Stimulated activated CD8-positive, alpha-beta memory T cell treated with anti-CD3 and anti-CD28 coated beads, Interleukin-12 subunit alpha, Interleukin-12 subunit beta, amount 100 ng/mL, for 1 hour (primary cell): ENCODE results near the gene AGAP6.
"Not testable (repeated sequence)": the region's sequence is repeated elsewhere in the genome, so short reads cannot be mapped to it uniquely, and the experiment has no call there.

Source experiments
- DNase-seq: peaks from one replicate; pipeline ENCODE4 v3.0.0-alpha.2; 2020; ENCODE audit warnings: low read depth

AGAP6 gene

DNA sequence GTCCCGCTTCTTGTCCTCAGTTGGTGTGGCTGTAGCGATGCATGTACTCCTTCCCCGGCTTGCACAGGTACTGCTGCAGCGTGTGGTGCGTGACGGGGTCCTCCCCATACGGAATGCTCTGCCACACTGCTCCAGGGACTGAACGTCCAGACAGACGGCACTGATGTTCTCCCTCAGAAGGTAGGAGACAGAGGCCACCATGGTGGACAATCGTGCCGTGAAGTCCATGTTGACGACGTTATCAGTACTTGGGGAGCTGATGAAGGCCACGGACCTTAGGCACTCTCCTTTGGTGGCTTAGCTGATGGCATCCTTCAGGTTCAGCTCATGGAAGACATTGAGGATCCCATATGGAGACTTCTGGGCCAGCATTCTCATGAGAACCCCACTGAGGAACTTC, 37.4 kb downstream of the AGAP6 start:
- DNase-seq = no peak

DNA sequence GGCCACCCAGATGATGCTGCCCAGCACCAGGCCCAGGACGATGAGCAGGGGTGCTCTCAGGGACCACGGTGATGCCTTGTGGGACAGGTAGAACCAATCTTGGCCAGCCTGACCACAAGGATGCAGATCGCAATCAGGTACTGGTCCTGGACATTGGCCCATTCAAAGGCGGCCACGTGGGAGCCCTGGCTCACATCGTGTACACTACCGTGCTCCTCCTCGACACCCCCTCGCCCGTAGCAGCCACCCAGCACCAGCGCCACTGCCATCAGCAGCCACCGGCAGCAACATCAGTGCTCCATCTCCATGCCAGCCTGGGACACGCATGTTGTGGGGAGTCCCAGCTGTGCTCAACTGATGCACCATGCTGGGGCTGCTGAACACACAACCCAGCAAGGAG, 39.0 kb downstream of the AGAP6 start:
- DNase-seq = no peak

DNA sequence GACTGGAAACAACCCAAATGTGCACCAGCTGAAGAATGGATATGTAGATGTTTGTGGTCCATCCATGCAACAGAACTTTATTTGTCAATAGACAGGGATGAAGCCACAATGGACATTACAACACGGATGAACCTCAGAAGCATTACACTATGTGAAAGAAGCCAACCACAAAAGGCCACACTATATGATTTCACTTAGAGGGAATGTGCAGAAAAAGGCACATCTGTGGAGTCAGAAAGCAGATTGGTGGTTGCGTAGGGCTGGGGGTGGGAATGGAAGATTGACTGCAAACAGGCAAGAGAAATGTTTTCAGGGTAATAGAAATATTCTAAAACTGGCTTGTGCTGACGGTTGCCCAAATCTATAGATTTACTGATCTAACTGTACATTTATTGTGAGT, 45.3 kb downstream of the AGAP6 start:
- DNase-seq = no peak

DNA sequence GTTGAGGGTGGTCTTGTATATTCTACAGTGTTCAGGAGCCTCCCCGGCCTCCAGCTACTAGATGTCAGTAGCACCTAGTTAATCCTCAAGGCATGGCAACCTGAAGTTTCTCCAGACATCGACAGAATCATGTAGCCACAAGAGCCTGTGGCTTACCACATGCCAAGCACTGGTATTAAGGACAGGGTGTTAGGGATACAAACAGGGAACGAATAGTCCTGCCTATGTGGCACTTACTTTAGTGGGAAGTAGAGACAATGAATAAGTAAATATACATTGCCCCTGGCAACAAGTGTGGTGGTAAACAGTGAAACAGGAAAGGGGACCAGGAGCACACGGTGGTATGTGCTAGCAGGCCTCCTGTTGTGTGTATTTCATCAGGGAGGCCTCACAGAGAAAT, 47.1 kb downstream of the AGAP6 start:
- not testable (repeated sequence) for DNase-seq

DNA sequence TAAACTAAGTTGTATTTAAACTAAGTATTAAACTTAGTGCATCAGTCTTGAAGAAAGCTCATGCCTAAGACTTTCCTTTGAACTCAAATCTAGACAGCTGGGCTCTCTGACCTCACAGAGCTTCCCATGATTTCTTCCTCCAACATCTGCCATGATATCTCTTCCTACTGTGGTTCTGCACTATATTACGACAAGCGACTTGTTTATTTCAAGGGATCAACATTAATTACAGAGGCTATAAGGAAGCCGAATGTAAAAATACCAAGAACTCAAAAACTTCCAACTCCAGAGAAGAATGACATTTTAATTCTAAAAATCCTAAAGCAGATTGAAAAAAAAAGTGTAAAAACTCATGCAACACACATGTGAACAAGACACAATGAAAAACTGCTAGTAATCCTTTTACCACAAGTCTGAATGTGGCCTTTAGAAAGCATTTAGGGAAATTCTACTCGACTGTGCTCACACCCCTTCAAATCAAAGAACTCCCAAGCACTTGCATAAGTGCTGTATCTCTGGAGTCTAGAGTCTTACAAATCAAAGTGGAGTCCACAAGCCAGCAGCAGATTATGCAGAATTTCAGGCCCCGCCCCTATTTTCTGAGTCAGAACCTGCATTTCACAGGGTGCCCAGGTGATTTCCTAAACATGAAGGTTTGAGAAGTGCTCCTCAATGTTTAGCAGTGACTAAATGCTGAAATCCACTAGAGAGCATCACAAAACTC, 56.9 kb downstream of the AGAP6 start:
- DNase-seq = no peak

DNA sequence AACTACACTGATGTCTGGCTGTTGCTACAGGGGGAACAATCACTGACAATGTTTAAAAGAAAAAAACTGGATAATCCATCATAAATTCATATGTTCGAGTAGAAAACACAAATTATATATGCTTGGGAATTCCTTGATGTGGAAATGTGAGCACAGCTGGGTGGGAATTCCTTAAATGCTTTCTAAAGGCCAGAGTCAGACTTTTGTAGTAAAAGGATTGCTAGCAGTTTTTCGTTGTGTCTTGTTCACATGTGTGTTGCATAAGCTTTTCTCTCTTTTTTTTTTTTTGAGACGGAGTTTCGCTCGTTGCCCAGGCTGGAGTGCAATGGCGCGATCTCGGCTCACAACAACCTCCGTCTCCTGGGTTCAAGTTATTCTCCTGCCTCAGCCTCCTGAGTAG, 58.3 kb downstream of the AGAP6 start:
- not testable (repeated sequence) for DNase-seq

DNA sequence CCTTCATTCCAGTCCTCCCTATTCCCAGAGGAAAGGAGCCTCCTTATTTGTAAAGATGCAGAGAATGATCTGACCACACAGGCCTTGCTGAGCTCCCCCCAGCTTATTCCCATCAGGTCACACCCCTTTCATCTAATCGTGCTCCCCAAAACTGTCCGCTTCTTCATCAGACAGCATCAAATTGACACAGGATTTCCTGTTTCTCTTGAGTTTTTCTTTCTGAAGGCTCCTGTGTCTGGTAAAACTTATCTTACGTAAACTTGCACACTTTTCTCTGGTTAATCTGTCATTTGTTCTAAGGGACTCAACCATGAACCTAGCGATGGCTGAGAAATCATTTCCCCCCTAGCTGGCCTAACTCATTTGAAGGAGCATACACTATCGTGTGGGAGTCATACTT, 59.4 kb downstream of the AGAP6 start:
- DNase-seq = not testable (repeated sequence)

DNA sequence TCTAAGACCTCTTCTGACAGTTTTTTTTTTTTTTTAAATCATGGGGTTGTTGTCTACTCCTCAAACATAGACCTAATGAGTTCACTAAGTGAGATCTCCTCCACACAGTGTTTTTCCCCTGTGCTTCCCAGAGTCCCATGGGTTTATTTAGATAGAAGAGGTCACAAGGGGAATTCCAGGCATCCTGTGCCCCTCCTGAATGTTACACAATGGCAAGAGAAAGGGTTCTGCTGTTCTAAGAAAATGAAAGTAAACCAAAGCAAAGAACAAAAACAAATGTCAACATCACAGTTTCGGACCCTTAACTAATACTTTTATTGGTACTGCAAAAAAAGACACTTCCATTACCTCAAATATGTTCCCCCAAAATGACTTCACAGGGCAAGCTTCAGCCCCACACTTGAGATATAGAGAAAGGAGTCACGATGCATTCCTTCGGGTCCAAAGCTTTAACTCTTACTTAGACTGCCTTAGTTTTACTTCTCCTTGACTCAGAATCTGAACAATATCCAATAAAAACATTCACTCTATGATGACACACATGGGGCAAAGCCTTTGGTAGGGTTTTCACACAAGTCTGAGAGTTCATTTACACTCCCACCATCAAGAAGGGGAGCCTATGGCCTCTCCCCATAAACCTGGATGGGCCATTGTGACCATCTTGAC, 63.9 kb downstream of the AGAP6 start:
- DNase-seq = not testable (repeated sequence)

DNA sequence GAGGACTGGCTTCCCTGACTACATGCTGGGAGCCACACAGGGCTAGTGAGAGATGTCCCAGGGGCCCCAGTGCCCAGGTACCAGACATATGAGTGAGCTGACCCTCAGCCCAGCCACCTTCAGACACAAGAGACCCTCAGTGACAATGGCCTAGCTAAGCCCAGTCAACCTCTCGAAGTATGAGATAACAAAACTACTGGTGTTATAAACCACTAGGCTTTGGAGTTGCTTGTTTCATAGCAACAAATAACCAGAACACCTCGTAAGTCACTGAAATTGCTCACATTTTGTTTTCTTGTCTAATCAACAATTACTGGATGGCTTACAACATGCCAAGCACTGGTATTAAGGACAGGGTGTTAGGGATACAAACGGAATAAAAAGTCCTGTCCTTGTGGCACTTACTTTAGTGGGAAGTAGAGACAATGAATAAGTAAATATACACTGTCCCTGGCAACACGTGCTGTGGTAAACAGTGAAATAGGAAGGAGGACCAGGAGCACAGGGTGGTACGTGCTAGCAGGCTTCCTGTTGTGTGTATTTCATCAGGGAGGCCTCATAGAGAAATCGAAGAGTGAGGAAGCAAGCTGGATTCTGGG, 64.7 kb downstream of the AGAP6 start:
- DNase-seq = not testable (repeated sequence)

DNA sequence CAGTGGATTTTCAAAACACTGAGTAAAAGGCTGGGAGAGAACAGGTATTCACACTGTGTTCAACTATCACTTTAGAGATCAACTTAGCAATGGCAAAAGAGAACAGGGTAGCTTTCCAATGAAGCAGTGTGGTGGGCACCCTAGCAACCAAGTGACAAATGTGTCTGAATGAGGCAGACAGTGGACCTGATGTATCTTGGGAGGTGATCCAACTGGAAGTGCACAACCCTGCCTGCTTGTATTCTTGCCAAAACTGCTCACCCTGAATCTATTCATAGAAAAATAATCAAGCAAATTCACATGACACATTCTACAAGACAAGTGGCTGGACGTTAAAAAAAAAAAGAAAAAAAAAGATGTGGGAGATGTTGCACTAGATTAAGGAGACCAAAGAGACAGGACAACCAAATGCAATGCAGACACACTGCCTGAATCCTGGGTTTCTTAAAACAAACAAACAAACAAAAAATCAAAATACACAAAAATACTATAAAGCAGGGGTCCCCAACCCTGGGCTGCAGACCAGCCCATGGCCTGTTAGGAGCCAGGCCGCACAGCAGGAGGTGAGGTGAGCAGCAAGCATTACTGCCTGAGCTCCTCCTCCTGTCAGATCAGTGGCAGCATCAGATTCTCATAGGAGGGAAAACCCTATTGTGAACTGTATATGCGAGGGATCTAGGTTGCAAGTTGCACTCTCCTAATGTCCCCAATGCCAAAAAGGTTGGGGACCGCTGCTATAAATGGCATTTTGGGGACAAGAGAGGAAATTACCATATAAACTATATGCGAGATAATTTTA, 67.5 kb downstream of the AGAP6 start:
- DNase-seq = not testable (repeated sequence)

DNA sequence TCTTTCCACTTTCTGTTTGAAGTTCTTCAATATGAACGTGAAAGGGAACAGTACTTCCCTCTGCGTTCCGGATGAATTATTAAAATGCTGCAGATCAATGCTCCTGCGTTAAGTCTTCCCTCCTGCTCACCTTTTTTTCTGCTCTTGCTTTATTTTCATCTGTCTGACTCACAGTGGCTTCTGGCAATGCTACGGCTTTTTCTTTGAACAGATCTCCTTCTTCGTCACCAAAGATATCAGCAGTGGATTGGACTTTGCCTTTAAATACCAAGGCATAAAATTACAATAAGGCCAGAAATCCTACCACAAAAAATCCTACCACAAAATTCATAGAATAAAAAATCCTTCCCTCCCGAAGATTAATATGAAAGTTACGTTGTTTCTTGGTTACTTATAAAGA, 68.4 kb downstream of the AGAP6 start:
- DNase-seq = not testable (repeated sequence)

DNA sequence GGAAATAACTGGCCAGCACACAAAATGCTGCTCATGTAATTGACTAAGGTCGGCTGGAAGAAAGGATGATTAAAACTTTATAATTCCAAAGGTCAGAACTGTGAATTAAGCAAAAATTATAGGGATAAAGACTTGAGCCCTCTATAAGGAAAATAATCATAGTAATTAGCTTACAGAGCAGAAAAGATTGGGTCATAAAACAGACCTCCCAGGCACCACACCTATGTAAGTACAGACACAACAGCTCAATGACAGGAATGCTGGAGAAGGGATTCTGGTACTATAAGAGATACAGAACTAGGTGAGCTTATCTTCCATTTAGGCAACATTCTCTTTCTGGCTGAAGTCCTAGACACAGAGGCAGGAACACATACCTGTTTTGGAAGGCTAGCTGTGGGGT, 70.5 kb downstream of the AGAP6 start:
- not testable (repeated sequence) for DNase-seq

DNA sequence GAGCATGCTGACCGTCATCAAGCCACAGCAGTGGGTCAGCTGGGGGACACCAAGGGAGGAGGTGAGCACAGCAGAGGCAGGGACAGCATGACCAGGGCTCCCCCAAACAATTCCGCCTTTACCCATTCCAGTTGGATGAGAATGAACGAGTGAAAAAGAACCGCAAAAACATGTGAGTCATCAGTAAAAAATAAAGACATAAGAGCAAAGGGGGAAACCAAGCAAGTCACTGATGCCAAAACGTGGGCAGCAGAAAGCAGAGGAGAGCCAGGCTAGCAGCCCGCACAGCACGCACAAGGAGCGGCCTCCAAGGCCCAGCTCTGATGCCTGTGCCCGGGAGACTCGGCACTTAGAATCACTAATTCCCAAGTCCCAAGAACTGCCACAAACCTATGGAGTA, 71.7 kb downstream of the AGAP6 start:
- not testable (repeated sequence) for DNase-seq
